Mesenchymal stem cell (in vitro differentiated cells and primary cell): Measurements from ENCODE around the gene RBMS3.

Experiments used
- DNase-seq: peaks from one replicate; pipeline ENCODE4 v3.0.0-alpha.2; 2013
- H2AFZ ChIP-seq: one replicate; pipeline ENCODE4 v1.6.1; 2013; ENCODE audit warnings: low read depth, mild to moderate bottlenecking, control low read depth, inconsistent platforms, low read length, moderate library complexity
- H2AK5ac ChIP-seq: 2 replicates; pipeline ENCODE4 v1.6.1; 2013; ENCODE audit warnings: low read length, moderate library complexity, mild to moderate bottlenecking, inconsistent platforms; ENCODE audit not compliant: severe bottlenecking
- H2BK120ac ChIP-seq: one replicate; pipeline ENCODE4 v1.6.1; 2013; ENCODE audit warnings: low read depth, mild to moderate bottlenecking, inconsistent platforms, low read length, moderate library complexity
- H2BK12ac ChIP-seq, 2 experiments: one replicate each; pipeline ENCODE4 v1.6.1; 2013; ENCODE audit warnings: inconsistent platforms in 2 of 2, low read length in 2 of 2, mild to moderate bottlenecking in 2 of 2, moderate library complexity in 2 of 2, control low read depth in 1 of 2
- H2BK15ac ChIP-seq: one replicate; pipeline ENCODE4 v1.6.1; 2013; ENCODE audit warnings: mild to moderate bottlenecking, low read depth, inconsistent platforms; ENCODE audit not compliant: poor library complexity, severe bottlenecking
- H2BK5ac ChIP-seq: 2 replicates; pipeline ENCODE4 v1.6.1; 2013; ENCODE audit warnings: low read depth, mild to moderate bottlenecking, low read length, control low read depth, inconsistent platforms; ENCODE audit not compliant: poor library complexity, severe bottlenecking
- H3K14ac ChIP-seq, 2 experiments: one replicate each; pipeline ENCODE4 v1.6.1; 2013; ENCODE audit warnings: inconsistent platforms in 2 of 2, low read length in 2 of 2, control low read depth in 1 of 2, mild to moderate bottlenecking in 1 of 2, moderate library complexity in 1 of 2
- H3K18ac ChIP-seq, 2 experiments: one replicate each; pipeline ENCODE4 v1.6.1; 2013; ENCODE audit warnings: inconsistent platforms in 2 of 2, low read length in 2 of 2, control low read depth in 1 of 2, low read depth in 1 of 2, mild to moderate bottlenecking in 1 of 2
- H3K23ac ChIP-seq, 2 experiments: one replicate each; pipeline ENCODE4 v1.6.1; 2013; ENCODE audit warnings: inconsistent platforms in 2 of 2, low read length in 2 of 2, mild to moderate bottlenecking in 2 of 2, moderate library complexity in 2 of 2, control low read depth in 1 of 2
- H3K27ac ChIP-seq: 2 replicates; pipeline ENCODE4 v1.5.1; 2013; ENCODE audit warnings: mild to moderate bottlenecking, moderate library complexity, low read length, control low read depth, inconsistent platforms; ENCODE audit not compliant: poor library complexity, severe bottlenecking
- H3K27me3 ChIP-seq, 2 experiments: 2 replicates each; pipeline versions ENCODE4 v1.6.1 to v1.7.0; 2013; ENCODE audit warnings: low read length in 2 of 2, mild to moderate bottlenecking in 2 of 2, moderate library complexity in 2 of 2, control low read depth in 1 of 2, inconsistent platforms in 1 of 2; ENCODE audit not compliant: control insufficient read depth in 1 of 2, insufficient read depth in 1 of 2
- H3K36me3 ChIP-seq, 2 experiments: 2 replicates each; pipeline versions ENCODE4 v1.6.1 to v1.7.0; 2013; ENCODE audit warnings: low read length in 2 of 2, control low read depth in 1 of 2, inconsistent platforms in 1 of 2, low read depth in 1 of 2, mild to moderate bottlenecking in 1 of 2; ENCODE audit not compliant: insufficient read depth in 2 of 2, control insufficient read depth in 1 of 2
- H3K4ac ChIP-seq, 2 experiments: one replicate each; pipeline ENCODE4 v1.6.1; 2013; ENCODE audit warnings: inconsistent platforms in 2 of 2, low read length in 2 of 2, mild to moderate bottlenecking in 2 of 2, moderate library complexity in 2 of 2, control low read depth in 1 of 2, low read depth in 1 of 2
- H3K4me1 ChIP-seq: 2 replicates; pipeline ENCODE4 v1.6.1; 2013; ENCODE audit warnings: low read depth, low read length, control low read depth; ENCODE audit not compliant: control insufficient read depth, insufficient read depth
- H3K4me2 ChIP-seq: 2 replicates; pipeline ENCODE4 v1.6.1; 2013; ENCODE audit warnings: low read length, mild to moderate bottlenecking, inconsistent platforms; ENCODE audit not compliant: poor library complexity, severe bottlenecking
- H3K4me3 ChIP-seq, 2 experiments: 2 replicates each; pipeline versions ENCODE4 v1.5.1 to v1.7.0; 2013; ENCODE audit warnings: low read length in 2 of 2, mild to moderate bottlenecking in 2 of 2, control low read depth in 1 of 2, low read depth in 1 of 2; ENCODE audit not compliant: insufficient read depth in 1 of 2
- H3K79me1 ChIP-seq: replicated peaks from 2 replicates; pipeline ENCODE4 v1.6.1; 2013; ENCODE audit warnings: mild to moderate bottlenecking, control low read depth, low read length, inconsistent platforms; ENCODE audit not compliant: poor library complexity, severe bottlenecking
- H3K9ac ChIP-seq: 2 replicates; pipeline ENCODE4 v1.7.0; 2013; ENCODE audit warnings: mild to moderate bottlenecking, low read length, moderate library complexity
- H3K9me3 ChIP-seq: 2 replicates; pipeline ENCODE4 v1.7.0; 2013; ENCODE audit warnings: mild to moderate bottlenecking, low read length; ENCODE audit not compliant: control insufficient read depth
- H4K8ac ChIP-seq: one replicate; pipeline ENCODE4 v1.6.1; 2013; ENCODE audit warnings: inconsistent platforms, mild to moderate bottlenecking, low read length, moderate library complexity
- H4K91ac ChIP-seq: one replicate; pipeline ENCODE4 v1.6.1; 2013; ENCODE audit warnings: mild to moderate bottlenecking, low read length, inconsistent platforms
- WGBS: methylation state at CpG from one replicate; pipeline ENCODE4 v1.1.7; 2013; ENCODE audit warnings: mixed read lengths; 5-methylcytosine and 5-hydroxymethylcytosine counted together

RBMS3 gene

DNA sequence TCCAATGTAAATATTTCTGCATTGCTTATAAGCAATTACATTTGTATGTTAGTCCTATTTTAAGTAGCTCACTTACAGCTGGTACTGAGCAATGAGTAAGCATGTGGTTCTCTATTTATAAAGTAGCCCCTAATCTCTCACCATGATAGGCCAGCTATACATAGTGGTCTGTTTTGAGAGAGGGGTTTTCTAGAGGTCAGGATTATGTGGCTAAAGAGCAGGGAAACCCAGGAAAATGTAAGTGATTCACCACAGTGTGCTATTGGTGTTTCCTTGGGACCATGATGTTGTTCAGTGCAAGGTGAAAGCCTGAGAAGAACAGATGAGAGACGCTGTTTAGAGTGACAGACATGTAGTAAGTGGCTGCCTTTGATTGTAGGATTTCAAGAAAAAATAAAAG is 26.4 kb downstream of the RBMS3 start:
- Histone ChIP-seq H3K4me1 (no peaks in the 10 kb centered on the region), H2BK5ac (no peak overlapping the region), H2AK5ac (no peak overlapping the region), H2BK120ac (no peak overlapping the region), H4K91ac (no peak overlapping the region), H2AFZ (no peak overlapping the region), H3K36me3 (peaks cover 0 to 14% of the 10 kb centered on the region in 2 experiments), H3K4me2 (no peak overlapping the region), H3K27me3 (no peaks in the 10 kb centered on the region), H3K79me1 (peaks cover 21% of the 10 kb centered on the region), H4K8ac (no peak overlapping the region), H3K9me3 (no peaks in the 10 kb centered on the region), H3K4me3 (no peak overlapping the region), H2BK12ac (no peak overlapping the region), H3K4ac (no peak overlapping the region), H3K18ac (no peak overlapping the region), H3K14ac (no peak overlapping the region), H3K9ac (no peak overlapping the region), H2BK15ac (no peak overlapping the region), H3K27ac (no peak overlapping the region), H3K23ac (no peak overlapping the region)
- peak; percentile 84 for DNase-seq
- 69% methylated on average over 1 of the region's 1 CpG for WGBS

DNA sequence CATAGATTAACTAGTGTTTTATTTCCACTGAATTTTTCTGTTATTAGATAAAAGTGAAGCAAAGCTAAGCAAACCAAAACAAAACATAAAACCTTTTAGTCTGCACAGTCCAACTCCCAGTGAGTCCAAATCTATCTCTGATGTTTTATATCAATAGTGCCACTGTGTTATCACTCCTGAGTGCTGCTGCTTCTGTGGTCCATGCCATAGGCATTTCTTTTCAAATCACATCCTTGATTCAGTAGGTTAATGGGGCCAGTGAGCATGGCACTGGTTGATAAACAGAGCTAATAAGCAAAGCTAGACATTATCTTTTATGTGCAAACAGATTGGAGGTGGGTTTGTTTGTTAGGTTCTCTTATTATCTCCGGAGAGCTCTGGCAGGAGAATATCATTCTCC is 30.0 kb downstream of the RBMS3 start:
- Histone ChIP-seq H3K9ac (no peak overlapping the region), H3K4ac (no peak overlapping the region), H2BK12ac (no peak overlapping the region), H3K18ac (no peak overlapping the region), H3K4me3 (no peak overlapping the region), H3K79me1 (peaks cover 17% of the 10 kb centered on the region), H2BK5ac (no peak overlapping the region), H3K27me3 (no peaks in the 10 kb centered on the region), H3K27ac (no peak overlapping the region), H4K8ac (no peak overlapping the region), H4K91ac (no peak overlapping the region), H2AFZ (no peak overlapping the region), H2BK15ac (no peak overlapping the region), H3K14ac (no peak overlapping the region), H2BK120ac (no peak overlapping the region), H3K4me2 (no peak overlapping the region), H2AK5ac (no peak overlapping the region), H3K4me1 (no peaks in the 10 kb centered on the region), H3K23ac (no peak overlapping the region), H3K36me3 (peaks cover 0 to 2% of the 10 kb centered on the region in 2 experiments), H3K9me3 (no peaks in the 10 kb centered on the region)
- 100% methylated on average over 1 of the region's 1 CpG for WGBS
- no peak for DNase-seq

DNA sequence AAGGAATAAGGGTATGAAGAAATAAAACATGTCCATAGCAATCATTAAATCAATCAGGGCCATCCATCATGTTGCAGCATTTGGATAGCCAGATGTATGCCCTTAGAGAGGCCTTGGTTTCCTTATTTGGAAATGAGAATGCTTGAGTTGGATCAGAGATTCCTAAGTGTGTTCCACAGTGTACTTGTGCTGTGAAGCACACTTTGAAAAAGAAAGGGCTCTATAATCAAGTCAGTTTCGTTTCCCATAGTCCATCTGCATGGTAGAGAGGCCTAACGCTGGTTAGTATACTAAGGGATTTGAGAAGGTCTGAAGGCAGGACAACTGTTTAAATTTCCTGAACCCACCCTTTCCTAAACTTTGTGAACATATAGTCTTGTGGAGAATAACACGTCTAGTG is 30.9 kb downstream of the RBMS3 start:
- Histone ChIP-seq H3K27ac (no peak overlapping the region), H2BK120ac (no peak overlapping the region), H4K8ac (no peak overlapping the region), H2AK5ac (no peak overlapping the region), H2AFZ (no peak overlapping the region), H2BK15ac (no peak overlapping the region), H2BK12ac (no peak overlapping the region), H3K23ac (no peak overlapping the region), H3K27me3 (no peaks in the 10 kb centered on the region), H3K4me1 (no peaks in the 10 kb centered on the region), H3K4ac (no peak overlapping the region), H3K36me3 (no peaks in the 10 kb centered on the region), H3K9me3 (no peaks in the 10 kb centered on the region), H3K79me1 (peaks cover 14% of the 10 kb centered on the region), H3K14ac (no peak overlapping the region), H4K91ac (no peak overlapping the region), H3K18ac (no peak overlapping the region), H3K4me3 (peak overlapping the region in 1 of 2 experiments; percentile 46), H3K4me2 (no peak overlapping the region), H3K9ac (peak overlapping the region; percentile 58), H2BK5ac (no peak overlapping the region)
- 25% methylated on average over 1 of the region's 3 CpGs for WGBS
- DNase-seq, result peak; percentile 63

DNA sequence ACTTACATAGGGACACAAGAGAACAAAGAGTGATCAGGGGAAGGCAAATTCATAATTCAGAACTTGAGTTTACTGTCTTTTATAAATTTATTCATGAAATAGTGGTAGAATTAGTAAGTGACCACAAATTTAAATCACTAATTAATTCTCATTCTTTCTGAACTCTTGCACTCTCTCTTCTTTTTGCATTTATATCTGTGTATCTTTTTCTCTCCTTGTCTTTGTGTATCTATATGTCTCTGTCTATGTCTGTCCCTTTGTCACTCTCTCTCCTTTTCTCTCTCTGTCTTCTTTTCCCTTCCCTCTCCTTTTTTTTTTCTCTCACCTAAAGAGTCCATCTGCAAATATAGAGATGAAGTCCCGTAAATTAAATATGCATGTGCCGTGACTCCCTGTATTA is 31.5 kb downstream of the RBMS3 start:
- 96% methylated on average over 2 of the region's 2 CpGs for WGBS
- H2BK5ac ChIP-seq, result no peak overlapping the region
- no peak for DNase-seq

More for the DNA sequence above, 31.5 kb downstream of the RBMS3 start:
- H3K27me3 ChIP-seq, result no peaks in the 10 kb centered on the region
- H3K14ac ChIP-seq, result no peak overlapping the region
- no peak overlapping the region for H2BK15ac ChIP-seq
- H3K27ac ChIP-seq, result no peak overlapping the region
- H3K9ac ChIP-seq, result peak overlapping the region; percentile 58
- no peak overlapping the region for H4K91ac ChIP-seq
- no peak overlapping the region for H2AFZ ChIP-seq
- H3K9me3 ChIP-seq, result no peaks in the 10 kb centered on the region
- no peak overlapping the region for H3K4ac ChIP-seq
- no peak overlapping the region for H2BK12ac ChIP-seq
- peak overlapping the region in 1 of 2 experiments; percentile 46 for H3K4me3 ChIP-seq
- no peak overlapping the region for H2AK5ac ChIP-seq
- no peaks in the 10 kb centered on the region for H3K4me1 ChIP-seq
- no peak overlapping the region for H3K23ac ChIP-seq
- no peak overlapping the region for H3K4me2 ChIP-seq
- no peak overlapping the region for H2BK120ac ChIP-seq
- no peak overlapping the region for H3K18ac ChIP-seq
- no peak overlapping the region for H4K8ac ChIP-seq
- H3K79me1 ChIP-seq, result peaks cover 11% of the 10 kb centered on the region
- no peaks in the 10 kb centered on the region for H3K36me3 ChIP-seq
